Activated CD8-positive, alpha-beta memory T cell treated with anti-CD3 and anti-CD28 coated beads, Interleukin-2, amount 10 ng/mL, durations not matched to agents 7 days and 5 days (primary cell): ENCODE data around the gene SGCA. TPM values are rescaled to one million over a fixed set of nuclear protein-coding genes. Genes with fewer than 3 reads are reported as not detected.

Source experiments
- ATAC-seq: fragments of 150-1000 bp; cut with Tn5 transposase; one replicate; pipeline ENCODE4 v1.10.0; 2021; ENCODE audit warnings: moderate library complexity
- CTCF ChIA-PET: fragments of 350-600 bp; sonication (Branson Sonifier 250); formaldehyde crosslinking; loops from one replicate; lab custom pipeline; 2021; ENCODE audit warnings: antibody characterized with exemption; lab: Charles Lee
- DNase-seq: peaks from one replicate; pipeline ENCODE4 v3.0.0-alpha.2; 2020
- H3K27ac Mint-ChIP-seq: one replicate; pipeline ENCODE4 v1.8.0; 2021; ENCODE audit warnings: mild to moderate bottlenecking, mixed read lengths
- H3K27me3 Mint-ChIP-seq: one replicate; pipeline ENCODE4 v1.8.0; 2021; ENCODE audit warnings: mixed read lengths
- H3K36me3 Mint-ChIP-seq: one replicate; pipeline ENCODE4 v1.8.0; 2021; ENCODE audit warnings: mild to moderate bottlenecking, mixed read lengths
- H3K4me1 Mint-ChIP-seq: one replicate; pipeline ENCODE4 v1.8.0; 2021; ENCODE audit warnings: mixed read lengths
- H3K4me3 Mint-ChIP-seq: one replicate; pipeline ENCODE4 v1.8.0; 2021; ENCODE audit warnings: mild to moderate bottlenecking, moderate library complexity, mixed read lengths
- H3K9me3 Mint-ChIP-seq: one replicate; pipeline ENCODE4 v1.8.0; 2022; ENCODE audit warnings: low read depth, mixed read lengths
- total RNA-seq, 2 experiments: library from RNA; stranded (reverse); gene quantifications; one replicate each; pipeline ENCODE4 v1.2.3, GENCODE V29; 2021

The SGCA gene
- total RNA-seq, 2 experiments from 2014 or later = 0.23 TPM; not detected in 1

- peaks cover 2% of the 10 kb centered on the region for H3K4me1 Mint-ChIP-seq
- CTCF ChIA-PET = no interaction called here
- peaks cover 20% of the 10 kb centered on the region for H3K27me3 Mint-ChIP-seq
- no peaks in the 10 kb centered on the region for H3K36me3 Mint-ChIP-seq
- ATAC-seq (no peak), DNase-seq (no peak)
- no peak overlapping the region for H3K27ac Mint-ChIP-seq
- H3K4me3 Mint-ChIP-seq = no peak overlapping the region
- H3K9me3 Mint-ChIP-seq = no peaks in the 10 kb centered on the region
Observed at GRCh38 chr17:50194140-50194933, 28.5 kb downstream of the SGCA start.

GRCh38 chr17:50194934-50195865 lies 29.4 kb downstream of the SGCA start:
- Mint-ChIP-seq H3K27me3 (peaks cover 20% of the 10 kb centered on the region), H3K27ac (no peak overlapping the region), H3K36me3 (no peaks in the 10 kb centered on the region), H3K4me1 (peaks cover 6% of the 10 kb centered on the region), H3K4me3 (no peak overlapping the region), H3K9me3 (no peaks in the 10 kb centered on the region)
- no peak for ATAC-seq
- CTCF ChIA-PET = interaction anchor here (2.6 to 3.5 kb wide), 4 partner anchors 17 to 102 kb away, joined by 7 to 82 read pairs (median 16); partner anchors contain the start of gene TMEM92
- no peak for DNase-seq

- CTCF ChIA-PET = interaction anchor here (0.7 to 3.5 kb wide), 11 partner anchors 8 to 101 kb away, joined by 3 to 82 read pairs (median 7); partner anchors contain the start of gene TMEM92
- no peak for DNase-seq
Observed at GRCh38 chr17:50196036-50196435, 30.2 kb downstream of the SGCA start.

GRCh38 chr17:50196826-50197225 lies 31.0 kb downstream of the SGCA start:
- Mint-ChIP-seq H3K9me3 (no peaks in the 10 kb centered on the region), H3K27ac (no peak overlapping the region), H3K4me1 (peaks cover 13% of the 10 kb centered on the region), H3K27me3 (peaks cover 31% of the 10 kb centered on the region), H3K36me3 (no peaks in the 10 kb centered on the region), H3K4me3 (no peak overlapping the region)
- ATAC-seq (no peak), DNase-seq (no peak)
- CTCF ChIA-PET = interaction anchor here (0.7 to 3.5 kb wide), 13 partner anchors 9 to 100 kb away, joined by 3 to 82 read pairs (median 5); partner anchors contain the start of genes PPP1R9B and TMEM92

More at GRCh38 chr17:50196036-50196435, 30.2 kb downstream of the SGCA start:
- Mint-ChIP-seq H3K27ac (no peak overlapping the region), H3K4me1 (peaks cover 10% of the 10 kb centered on the region), H3K4me3 (no peak overlapping the region), H3K9me3 (no peaks in the 10 kb centered on the region), H3K27me3 (peaks cover 26% of the 10 kb centered on the region), H3K36me3 (no peaks in the 10 kb centered on the region)
- no peak for ATAC-seq

GRCh38 chr17:50198026-50198669 lies 32.3 kb downstream of the SGCA start:
- H3K4me3 Mint-ChIP-seq = no peak overlapping the region
- no peaks in the 10 kb centered on the region for H3K36me3 Mint-ChIP-seq
- peak; percentile 24 for ATAC-seq
- CTCF ChIA-PET = interaction anchor here (0.6 to 3.5 kb wide), 19 partner anchors 10 to 104 kb away, joined by 3 to 82 read pairs (median 4); partner anchors contain the start of gene PDK2
- peak; percentile 79 for DNase-seq
- H3K27ac Mint-ChIP-seq = no peak overlapping the region
- no peaks in the 10 kb centered on the region for H3K9me3 Mint-ChIP-seq
- peaks cover 44% of the 10 kb centered on the region for H3K27me3 Mint-ChIP-seq
- H3K4me1 Mint-ChIP-seq = peaks cover 13% of the 10 kb centered on the region

GRCh38 chr17:50199211-50199802 lies 33.5 kb downstream of the SGCA start:
- ATAC-seq (no peak), DNase-seq (no peak)
- H3K9me3 Mint-ChIP-seq = no peaks in the 10 kb centered on the region
- peak overlapping the region; percentile 61 for H3K4me3 Mint-ChIP-seq
- CTCF ChIA-PET = interaction anchor here (0.9 to 7.7 kb wide), 25 partner anchors 11 to 280 kb away, joined by 3 to 244 read pairs (median 10); partner anchors contain the start of genes ITGA3, PDK2, SGCA and TMEM92
- H3K27ac Mint-ChIP-seq = no peak overlapping the region
- H3K4me1 Mint-ChIP-seq = peaks cover 13% of the 10 kb centered on the region
- no peaks in the 10 kb centered on the region for H3K36me3 Mint-ChIP-seq
- peaks cover 49% of the 10 kb centered on the region for H3K27me3 Mint-ChIP-seq

- Mint-ChIP-seq H3K4me1 (peaks cover 13% of the 10 kb centered on the region), H3K27me3 (peaks cover 51% of the 10 kb centered on the region), H3K36me3 (no peaks in the 10 kb centered on the region), H3K4me3 (peak overlapping the region; percentile 61), H3K9me3 (no peaks in the 10 kb centered on the region), H3K27ac (no peak overlapping the region)
- DNase-seq = peak; percentile 80
- CTCF ChIA-PET = interaction anchor here (0.6 to 7.7 kb wide), 69 partner anchors 9 to 342 kb away, joined by 3 to 244 read pairs (median 5); partner anchors contain the start of genes ACSF2, EME1, ITGA3 and LRRC59
- peak; percentile 82 for ATAC-seq
Observed at GRCh38 chr17:50199803-50200456, 34.1 kb downstream of the SGCA start.

- H3K4me3 Mint-ChIP-seq = peak overlapping the region; percentile 61
- DNase-seq = peak; percentile 89
- ATAC-seq = peak; percentile 85
- no peak overlapping the region for H3K27ac Mint-ChIP-seq
- peaks cover 58% of the 10 kb centered on the region for H3K27me3 Mint-ChIP-seq
- H3K9me3 Mint-ChIP-seq = no peaks in the 10 kb centered on the region
- no peaks in the 10 kb centered on the region for H3K36me3 Mint-ChIP-seq
- peaks cover 13% of the 10 kb centered on the region for H3K4me1 Mint-ChIP-seq
- CTCF ChIA-PET = interaction anchor here (0.6 to 7.7 kb wide), 72 partner anchors 9 to 341 kb away, joined by 3 to 244 read pairs (median 4); partner anchors contain the start of genes ACSF2, EME1, ITGA3 and LRRC59
Observed at GRCh38 chr17:50200457-50201275, 34.9 kb downstream of the SGCA start.

- CTCF ChIA-PET = interaction anchor here (0.7 to 7.7 kb wide), 33 partner anchors 9 to 308 kb away, joined by 3 to 244 read pairs (median 7); partner anchors contain the start of genes LRRC59, PPP1R9B and TMEM92
- peaks cover 65% of the 10 kb centered on the region for H3K27me3 Mint-ChIP-seq
- peaks cover 13% of the 10 kb centered on the region for H3K4me1 Mint-ChIP-seq
- H3K27ac Mint-ChIP-seq = no peak within 1 kb of the TSS
- DNase-seq = no peak
- H3K9me3 Mint-ChIP-seq = no peaks in the 10 kb centered on the region
- H3K36me3 Mint-ChIP-seq = no peaks in the 10 kb centered on the region
- H3K4me3 Mint-ChIP-seq = peak within 1 kb of the TSS; percentile 61
- no peak for ATAC-seq
Observed at GRCh38 chr17:50201276-50201854, 35.6 kb downstream of the SGCA start, which contains the start of gene COL1A1. TSS of gene COL1A1 (minus strand) at chr17:50201631. CDS start at chr17:50201513, 118 bp downstream.

GRCh38 chr17:50203086-50203485 lies 37.3 kb downstream of the SGCA start:
- Mint-ChIP-seq H3K4me1 (peaks cover 13% of the 10 kb centered on the region), H3K9me3 (no peaks in the 10 kb centered on the region), H3K27ac (no peak overlapping the region), H3K4me3 (no peak overlapping the region), H3K36me3 (no peaks in the 10 kb centered on the region), H3K27me3 (peaks cover 69% of the 10 kb centered on the region)
- DNase-seq (no peak), ATAC-seq (no peak)
- CTCF ChIA-PET = interaction anchor here (2.0 to 7.7 kb wide), 5 partner anchors 25 to 103 kb away, joined by 6 to 244 read pairs (median 77); partner anchors contain the start of gene TMEM92
